Fibroblast of skin of right quadriceps (primary cell): ENCODE results near the gene TOR4A.
"Not testable (repeated sequence)": the region's sequence is repeated elsewhere in the genome, so short reads cannot be mapped to it uniquely, and the experiment has no call there.

Experiments
- DNase-seq: peaks from one replicate; pipeline ENCODE4 v3.0.0-alpha.2; 2013

The TOR4A gene

DNA sequence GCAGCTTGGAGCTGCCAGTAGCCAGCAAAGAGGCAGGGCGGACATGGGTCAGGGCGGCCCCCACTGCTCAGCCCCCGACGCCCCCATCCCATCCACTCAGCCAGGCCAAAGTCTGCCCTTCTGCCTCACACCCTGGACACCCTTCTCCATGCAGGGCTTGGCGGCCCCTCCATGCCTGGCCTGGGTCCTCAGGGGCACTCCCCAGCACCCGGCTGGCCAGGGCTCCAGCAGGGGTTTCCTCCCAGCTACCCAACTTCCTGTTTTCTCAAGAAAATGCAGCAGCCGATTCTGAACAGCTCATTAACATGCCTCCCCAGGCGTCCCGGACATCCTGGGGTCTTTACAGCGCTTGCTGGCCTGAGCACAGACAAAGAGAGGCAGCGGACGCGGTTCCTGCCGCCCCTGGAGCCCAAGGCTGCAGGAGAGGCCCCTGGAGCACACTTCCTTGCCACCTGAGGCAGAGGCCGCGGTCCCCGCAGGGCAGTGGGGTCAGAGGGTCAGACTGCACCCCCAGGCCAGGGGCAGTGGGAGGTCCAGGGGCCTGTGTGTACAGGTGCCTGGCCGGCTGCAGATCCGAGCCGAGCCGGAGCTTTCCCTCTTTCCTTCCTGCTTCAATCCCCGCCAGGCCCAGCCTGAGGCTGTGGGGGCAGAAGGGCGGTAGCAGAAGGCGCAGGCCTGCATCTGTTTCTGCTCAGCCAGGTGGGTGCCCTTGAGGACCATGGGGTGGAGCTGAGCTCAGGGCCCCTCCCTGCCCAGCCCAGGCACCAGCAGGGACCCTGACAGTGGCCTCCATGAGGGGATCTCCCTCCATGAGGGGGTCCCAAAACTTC, 43.2 kb downstream of the TOR4A start:
- no peak for DNase-seq

DNA sequence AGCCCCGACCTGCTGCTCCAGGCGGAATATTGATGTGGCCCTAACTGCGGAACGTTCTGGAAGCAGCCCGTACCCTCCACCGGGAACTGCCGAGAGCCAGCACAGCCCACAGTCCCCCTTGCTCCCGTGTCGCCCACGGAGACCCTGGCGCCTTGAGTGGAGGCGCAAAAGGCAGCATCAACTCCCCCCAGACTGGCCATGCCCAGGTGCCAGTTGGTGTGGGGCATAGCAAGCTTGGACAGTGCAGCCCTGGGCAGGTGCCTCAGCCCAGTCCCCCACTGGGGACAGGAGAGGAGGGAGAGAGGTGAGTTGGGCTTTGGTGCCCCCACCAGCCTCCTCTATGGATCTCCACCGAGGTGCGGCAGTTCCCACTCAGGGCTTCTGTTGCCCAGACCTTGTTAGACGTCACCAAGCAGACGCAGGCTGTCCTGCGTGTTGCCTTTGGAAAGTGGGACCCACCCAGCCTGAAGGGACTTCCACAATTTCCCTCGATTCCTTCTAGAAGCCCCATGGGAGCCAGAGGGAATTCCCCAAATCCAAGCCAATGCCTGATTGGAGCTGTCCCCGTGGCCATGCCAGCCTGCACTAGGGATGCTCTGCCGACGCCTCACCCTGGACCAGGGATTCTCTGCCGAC, 44.3 kb downstream of the TOR4A start:
- no peak for DNase-seq

DNA sequence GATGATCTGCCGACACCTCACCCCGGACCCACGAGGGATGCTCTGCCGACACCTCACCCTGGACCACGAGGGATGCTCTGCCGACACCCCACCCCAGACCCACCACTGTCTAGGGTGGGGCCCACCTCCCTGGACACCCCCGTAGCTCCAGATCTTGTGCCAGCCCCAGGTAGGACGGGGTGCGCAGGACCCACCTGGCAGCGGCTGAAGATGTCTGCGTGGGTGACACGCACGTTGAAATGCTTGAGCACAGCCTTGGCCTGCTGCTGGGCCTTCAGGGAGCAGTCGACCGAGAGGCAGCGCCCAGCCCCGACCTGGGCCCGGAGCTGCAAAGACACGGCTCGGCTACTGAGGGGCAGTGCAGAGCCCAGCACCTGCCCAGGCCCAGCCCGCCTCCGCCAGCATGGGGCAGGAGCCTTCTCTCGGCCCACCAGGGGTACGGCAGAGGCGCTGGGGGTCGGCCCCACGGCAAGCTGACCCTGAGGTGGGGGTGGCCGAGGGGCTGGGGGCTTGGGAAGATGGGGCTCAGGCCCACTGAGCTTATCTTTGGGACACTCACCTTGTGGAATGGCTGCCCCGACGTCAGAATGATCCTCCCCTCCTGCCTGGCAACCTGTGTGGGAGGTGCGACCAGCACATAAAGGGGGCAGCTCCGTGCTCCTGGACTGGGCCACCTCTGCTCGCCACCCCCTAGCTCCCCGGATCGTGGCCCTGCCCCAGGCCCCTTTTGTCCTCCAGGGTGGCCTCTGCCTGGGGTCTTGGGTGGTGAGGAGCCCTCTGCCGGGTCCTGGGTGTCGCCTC, 46.2 kb downstream of the TOR4A start:
- no peak for DNase-seq

DNA sequence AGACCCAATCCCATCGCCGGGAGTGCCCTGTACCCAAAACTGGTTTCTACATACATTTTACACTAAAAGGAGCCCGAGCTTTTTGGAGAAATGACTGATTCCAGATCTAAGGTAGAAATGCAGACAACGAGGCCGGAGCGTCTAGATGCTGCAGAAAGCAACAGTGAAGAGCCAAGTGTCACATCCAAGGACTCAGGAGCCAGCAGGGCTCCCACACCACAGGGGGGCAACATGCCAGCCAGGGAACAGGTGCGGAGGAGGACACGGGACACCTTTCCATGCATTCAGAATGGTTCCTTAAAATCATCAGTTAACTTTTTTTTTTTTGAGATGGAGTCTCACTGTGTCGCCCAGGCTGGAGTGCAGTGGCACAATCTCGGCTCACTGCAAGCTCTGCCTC, 47.6 kb downstream of the TOR4A start:
- DNase-seq, result no peak

DNA sequence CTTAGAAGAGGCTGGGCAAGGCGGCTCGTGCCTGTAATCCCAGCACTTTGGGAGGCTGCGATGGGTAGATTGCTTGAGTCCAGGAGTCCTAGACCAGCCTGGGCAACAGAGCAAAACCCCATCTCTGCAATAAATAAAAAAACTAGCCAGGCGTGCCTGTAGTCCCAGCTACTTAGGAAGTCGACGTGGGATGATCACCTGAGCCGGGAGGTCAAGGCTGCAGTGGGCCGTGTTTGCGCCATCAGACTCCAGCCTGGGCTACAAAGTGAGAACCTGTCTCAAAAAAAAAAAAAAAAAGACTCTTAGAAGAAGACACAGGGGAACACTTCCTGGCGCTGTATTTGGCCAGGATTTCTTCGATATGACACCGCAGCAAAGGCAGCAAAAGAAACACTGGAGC, 48.3 kb downstream of the TOR4A start:
- no peak for DNase-seq

- DNase-seq, result no peak
Measured at GRCh38 chr9:137326445-137327065, 49.0 kb downstream of the TOR4A start.

DNA sequence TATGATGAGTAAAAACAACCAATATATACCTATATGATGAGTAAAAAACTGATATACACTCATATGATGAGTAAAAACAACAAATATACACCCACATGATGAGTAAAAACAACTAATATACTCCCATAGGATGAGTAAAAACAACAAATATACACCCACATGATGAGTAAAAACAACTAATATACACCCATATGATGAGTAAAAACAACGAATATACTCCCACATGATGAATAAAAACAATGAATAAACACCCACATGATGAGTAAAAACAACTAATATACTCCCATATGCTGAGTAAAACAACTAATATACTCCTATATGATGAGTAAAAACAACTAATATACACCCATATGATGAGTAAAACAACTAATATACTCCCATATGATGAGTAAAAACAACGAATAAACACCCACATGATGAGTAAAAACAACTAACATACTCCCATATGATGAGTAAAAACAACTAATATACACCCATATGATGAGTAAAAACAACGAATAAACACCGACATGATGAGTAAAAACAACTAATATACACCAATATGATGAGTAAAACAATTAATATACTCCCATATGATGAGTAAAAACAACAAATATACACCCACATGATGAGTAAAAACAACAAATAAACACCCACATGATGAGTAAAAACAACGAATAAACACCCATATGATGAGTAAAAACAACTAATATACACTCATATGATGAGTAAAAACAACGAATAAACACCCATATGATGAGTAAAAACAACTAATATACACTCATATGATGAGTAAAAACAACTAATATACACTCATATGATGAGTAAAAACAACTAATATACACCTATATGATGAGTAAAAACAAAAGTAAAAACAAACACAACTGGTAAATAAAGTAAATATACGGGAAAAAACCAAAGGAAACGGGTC, 50.4 kb downstream of the TOR4A start:
- DNase-seq, result not testable (repeated sequence)

DNA sequence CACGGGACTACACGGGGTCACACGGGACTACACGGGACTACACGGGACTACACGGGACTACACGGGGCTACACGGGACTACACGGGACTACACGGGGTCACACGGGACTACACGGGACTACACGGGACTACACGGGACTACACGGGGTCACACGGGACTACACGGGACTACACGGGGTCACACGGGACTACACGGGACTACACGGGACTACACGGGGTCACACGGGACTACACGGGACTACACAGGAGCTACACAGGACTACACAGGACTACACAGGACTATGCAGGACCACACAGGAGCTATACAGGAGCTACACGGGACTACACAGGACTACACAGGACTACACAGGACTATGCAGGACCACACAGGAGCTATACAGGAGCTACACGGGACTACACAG, 52.1 kb downstream of the TOR4A start:
- not testable (repeated sequence) for DNase-seq

- no peak for DNase-seq
Measured at GRCh38 chr9:137330689-137331088, 53.2 kb downstream of the TOR4A start.

GRCh38 chr9:137331929-137332328, 54.4 kb downstream of the TOR4A start:
- DNase-seq, result no peak
